Measurements from ENCODE around the gene TOR2A. TPM values are rescaled to one million over a fixed set of nuclear protein-coding genes. Genes with fewer than 3 reads are reported as not detected.

Gene TOR2A
- total RNA-seq, 1 experiment from 2014 or later, result 10.7 TPM

DNA sequence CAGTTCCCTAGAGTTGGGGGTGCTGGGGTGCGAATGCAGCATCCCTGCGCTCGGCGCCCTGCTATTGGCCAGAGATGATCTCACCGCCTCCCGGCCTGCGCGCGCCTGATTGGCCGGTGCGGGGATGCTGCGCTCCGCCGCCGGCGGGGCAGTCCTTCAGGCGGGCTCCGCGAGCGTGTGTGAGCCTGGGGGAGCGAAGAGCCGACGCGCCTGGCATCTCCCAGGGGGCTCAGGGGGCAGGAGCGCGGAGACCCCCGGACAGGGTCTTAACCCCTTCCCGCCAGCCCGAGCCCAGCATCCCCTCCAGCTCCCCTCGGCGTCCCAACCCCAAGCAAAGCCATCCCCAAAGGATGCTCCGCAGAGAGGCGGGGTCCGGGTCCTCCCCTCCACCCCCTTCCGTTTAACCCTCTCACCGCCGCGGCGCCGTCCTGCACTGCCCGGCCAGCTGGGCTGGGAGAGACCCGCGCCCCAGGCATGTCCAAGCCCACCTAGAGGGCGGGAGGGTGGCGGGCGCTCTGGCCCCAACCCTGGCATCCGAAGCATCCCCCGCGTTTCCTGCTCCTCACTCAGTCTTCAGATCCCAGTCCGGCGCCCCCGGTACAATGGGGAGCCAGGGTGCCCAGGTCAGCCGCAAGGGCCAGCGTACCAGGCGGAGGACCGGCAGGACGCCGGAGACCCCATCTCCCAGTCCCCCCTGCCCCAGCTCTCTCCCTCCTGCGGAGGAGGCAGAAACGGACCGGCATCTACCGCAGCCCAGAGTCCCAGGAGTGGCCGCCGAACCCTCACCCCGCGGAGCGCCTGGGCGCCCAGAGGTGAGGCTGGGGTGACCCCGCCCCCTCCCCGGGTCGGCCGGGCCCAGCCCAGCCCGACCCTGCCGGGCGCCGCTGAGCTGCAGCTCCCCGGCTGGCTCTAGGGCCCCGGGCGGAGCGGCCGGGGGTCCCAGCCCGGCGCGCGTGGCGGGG is 19.3 kb upstream of the TOR2A start:
- H3K4me1 ChIP-seq (ENCODE audit: low read length), result no peaks in the 10 kb centered on the region
- H3K36me3 ChIP-seq (ENCODE audit: insufficient read depth, low read length), result no peaks in the 10 kb centered on the region
- H3K27ac ChIP-seq (ENCODE audit: low read length), result no peak overlapping the region
- no peak overlapping the region for H2AFZ ChIP-seq (ENCODE audit: low read length)
- H3K9me2 ChIP-seq (replicated peaks; ENCODE audit: insufficient read depth, low read length), result no peaks in the 10 kb centered on the region
- no peak overlapping the region for H3K4me3 ChIP-seq (ENCODE audit: low read length)
- no peaks in the 10 kb centered on the region for H3K79me2 ChIP-seq (ENCODE audit: low read length)
- no peaks in the 10 kb centered on the region for H3K27me3 ChIP-seq (ENCODE audit: low read length)
- H4K20me1 ChIP-seq (ENCODE audit: insufficient read depth, low read depth, low read length), result no peaks in the 10 kb centered on the region
- no peak overlapping the region for H3K9ac ChIP-seq (ENCODE audit: low read length)
- no peak for DNase-seq
- no peaks in the 10 kb centered on the region for H3K9me3 ChIP-seq (ENCODE audit: low read length)
- no peak overlapping the region for H3K4me2 ChIP-seq (ENCODE audit: low read depth, low read length, poor library complexity, severe bottlenecking)

DNA sequence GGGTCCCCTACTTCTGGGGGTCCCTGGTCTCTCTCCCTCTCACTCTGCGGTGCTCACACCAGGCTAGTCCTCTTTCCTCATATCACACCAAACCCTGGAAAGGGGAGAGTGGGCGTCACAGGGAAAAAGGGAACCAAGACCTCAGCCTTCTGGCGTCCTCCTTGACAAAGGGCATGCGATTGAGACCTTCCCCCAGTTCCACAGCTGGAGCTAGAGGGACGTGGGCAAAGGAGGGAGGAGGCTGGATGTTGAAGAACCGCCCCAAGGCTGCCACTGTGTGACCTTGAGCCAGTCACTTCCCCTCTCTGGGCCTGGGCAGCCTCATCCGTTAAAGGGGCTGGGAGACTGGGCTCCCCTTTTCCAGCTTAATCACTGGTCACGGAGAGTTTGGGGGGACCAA is 18.5 kb upstream of the TOR2A start:
- no peaks in the 10 kb centered on the region for H4K20me1 ChIP-seq (ENCODE audit: insufficient read depth, low read depth, low read length)
- H2AFZ ChIP-seq (ENCODE audit: low read length), result no peak overlapping the region
- no peak overlapping the region for H3K4me2 ChIP-seq (ENCODE audit: low read depth, low read length, poor library complexity, severe bottlenecking)
- H3K4me1 ChIP-seq (ENCODE audit: low read length), result no peaks in the 10 kb centered on the region
- no peak for DNase-seq
- H3K4me3 ChIP-seq (ENCODE audit: low read length), result no peak overlapping the region
- no peaks in the 10 kb centered on the region for H3K9me3 ChIP-seq (ENCODE audit: low read length)
- H3K27me3 ChIP-seq (ENCODE audit: low read length), result no peaks in the 10 kb centered on the region
- H3K79me2 ChIP-seq (ENCODE audit: low read length), result no peaks in the 10 kb centered on the region
- H3K9me2 ChIP-seq (replicated peaks; ENCODE audit: insufficient read depth, low read length), result no peaks in the 10 kb centered on the region
- H3K9ac ChIP-seq (ENCODE audit: low read length), result no peak overlapping the region
- H3K27ac ChIP-seq (ENCODE audit: low read length), result no peak overlapping the region
- no peaks in the 10 kb centered on the region for H3K36me3 ChIP-seq (ENCODE audit: insufficient read depth, low read length)

DNA sequence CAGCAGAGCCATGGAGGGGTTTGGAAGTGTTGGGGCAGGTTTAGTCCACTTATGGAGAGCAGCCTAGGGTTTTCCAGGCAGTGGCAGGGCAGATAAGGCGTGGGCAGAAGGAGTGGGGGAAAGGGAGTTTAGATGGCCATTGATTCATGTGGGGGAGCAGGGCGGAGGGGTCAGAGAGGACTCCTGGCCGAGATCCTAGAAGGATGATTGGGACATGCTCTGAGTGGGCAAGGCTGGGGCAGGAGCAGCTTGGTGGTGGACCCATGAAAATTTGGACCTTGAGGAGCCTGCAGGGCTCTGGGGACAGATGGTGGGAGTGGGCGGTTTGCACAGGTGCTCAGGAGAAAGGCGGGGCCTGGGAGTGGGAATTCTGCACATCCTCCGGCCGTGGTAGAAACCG is 18.1 kb upstream of the TOR2A start:
- H4K20me1 ChIP-seq (ENCODE audit: insufficient read depth, low read depth, low read length), result no peaks in the 10 kb centered on the region
- H3K9me2 ChIP-seq (replicated peaks; ENCODE audit: insufficient read depth, low read length), result no peaks in the 10 kb centered on the region
- no peaks in the 10 kb centered on the region for H3K27me3 ChIP-seq (ENCODE audit: low read length)
- no peak overlapping the region for H2AFZ ChIP-seq (ENCODE audit: low read length)
- H3K79me2 ChIP-seq (ENCODE audit: low read length), result no peaks in the 10 kb centered on the region
- no peaks in the 10 kb centered on the region for H3K9me3 ChIP-seq (ENCODE audit: low read length)
- DNase-seq, result no peak
- no peak overlapping the region for H3K4me3 ChIP-seq (ENCODE audit: low read length)
- H3K4me1 ChIP-seq (ENCODE audit: low read length), result no peaks in the 10 kb centered on the region
- H3K9ac ChIP-seq (ENCODE audit: low read length), result no peak overlapping the region
- H3K36me3 ChIP-seq (ENCODE audit: insufficient read depth, low read length), result no peaks in the 10 kb centered on the region
- H3K4me2 ChIP-seq (ENCODE audit: low read depth, low read length, poor library complexity, severe bottlenecking), result no peak overlapping the region
- H3K27ac ChIP-seq (ENCODE audit: low read length), result no peak overlapping the region

DNA sequence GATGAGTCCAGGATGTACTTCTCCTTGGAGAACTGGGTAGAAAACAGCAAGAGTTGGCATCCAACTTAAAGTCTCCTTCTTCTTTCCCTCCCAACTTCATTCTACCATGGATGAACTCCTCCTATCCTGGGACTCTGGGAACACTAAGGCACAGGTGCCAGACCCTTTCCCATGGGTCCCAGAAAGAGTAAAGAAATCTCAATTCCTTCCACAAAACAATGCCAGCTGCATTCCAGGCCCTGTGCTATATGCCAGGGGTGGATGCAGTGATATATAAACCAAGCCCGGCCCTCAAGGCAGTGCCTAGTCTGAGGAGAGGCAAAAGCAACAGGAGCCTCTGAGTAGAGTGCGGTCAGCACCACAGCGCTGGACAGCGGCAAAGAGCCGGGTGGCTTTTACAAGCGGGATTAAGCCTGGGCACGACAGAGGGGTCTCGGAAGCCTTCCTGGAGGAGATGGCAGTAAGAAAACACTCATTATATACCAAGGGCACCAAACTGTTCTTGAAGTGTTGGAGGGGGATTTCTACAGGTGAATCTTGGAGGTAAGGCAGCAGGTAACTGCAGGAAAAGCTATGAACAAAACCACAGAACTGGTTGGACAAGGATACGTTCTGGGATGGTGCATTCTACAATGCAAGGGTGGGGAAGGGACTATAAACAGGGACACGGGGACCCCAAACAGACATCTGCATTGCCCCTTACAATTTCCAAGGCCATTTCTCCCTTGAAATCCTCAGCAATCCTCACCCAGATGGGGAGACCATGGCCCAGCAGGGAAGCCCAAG is 16.4 kb upstream of the TOR2A start:
- H3K36me3 ChIP-seq (ENCODE audit: insufficient read depth, low read length), result no peaks in the 10 kb centered on the region
- H3K27me3 ChIP-seq (ENCODE audit: low read length), result no peaks in the 10 kb centered on the region
- no peak overlapping the region for H3K4me3 ChIP-seq (ENCODE audit: low read length)
- H4K20me1 ChIP-seq (ENCODE audit: insufficient read depth, low read depth, low read length), result no peaks in the 10 kb centered on the region
- H3K9me3 ChIP-seq (ENCODE audit: low read length), result no peaks in the 10 kb centered on the region
- H3K4me2 ChIP-seq (ENCODE audit: low read depth, low read length, poor library complexity, severe bottlenecking), result no peak overlapping the region
- H3K27ac ChIP-seq (ENCODE audit: low read length), result no peak overlapping the region
- no peaks in the 10 kb centered on the region for H3K9me2 ChIP-seq (replicated peaks; ENCODE audit: insufficient read depth, low read length)
- no peak overlapping the region for H2AFZ ChIP-seq (ENCODE audit: low read length)
- no peak for DNase-seq
- H3K9ac ChIP-seq (ENCODE audit: low read length), result no peak overlapping the region
- no peaks in the 10 kb centered on the region for H3K4me1 ChIP-seq (ENCODE audit: low read length)
- H3K79me2 ChIP-seq (ENCODE audit: low read length), result no peaks in the 10 kb centered on the region

DNA sequence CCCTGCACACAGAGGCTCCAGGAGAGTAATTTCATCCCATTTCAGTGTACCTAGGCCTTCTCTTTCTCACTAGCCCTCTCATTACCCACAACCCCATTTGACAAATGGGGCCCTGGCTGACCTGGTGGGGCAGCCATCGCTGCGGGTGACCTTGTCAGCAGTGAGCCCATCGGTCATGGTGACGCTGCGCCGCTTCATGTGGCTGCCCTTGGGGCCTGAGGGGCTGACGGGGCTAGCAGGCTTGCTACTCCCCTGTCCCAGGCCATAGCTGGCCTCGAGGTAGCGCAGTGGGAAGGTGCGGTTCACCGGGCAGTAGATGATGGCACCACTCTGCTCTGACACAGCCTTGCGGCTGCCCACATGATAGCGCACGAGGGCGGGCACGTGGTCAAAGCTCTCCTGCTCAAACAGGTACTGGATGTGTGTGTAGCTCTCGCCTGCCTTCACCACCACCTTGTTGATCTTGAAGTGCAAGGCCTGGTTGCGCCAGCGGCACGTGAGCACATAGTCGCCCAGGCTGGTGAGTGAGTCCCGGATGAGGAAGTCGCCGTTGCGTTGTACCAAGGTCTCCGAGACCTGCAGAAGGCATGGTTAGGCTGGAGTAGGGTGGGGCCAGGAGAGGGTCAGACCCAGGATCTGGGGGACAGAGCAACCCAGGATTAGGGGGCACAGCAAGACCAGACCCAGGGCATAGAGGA is 14.1 kb upstream of the TOR2A start:
- no peak overlapping the region for H3K4me3 ChIP-seq (ENCODE audit: low read length)
- H2AFZ ChIP-seq (ENCODE audit: low read length), result no peak overlapping the region
- no peak overlapping the region for H3K9ac ChIP-seq (ENCODE audit: low read length)
- DNase-seq, result no peak
- no peaks in the 10 kb centered on the region for H4K20me1 ChIP-seq (ENCODE audit: insufficient read depth, low read depth, low read length)
- no peaks in the 10 kb centered on the region for H3K27me3 ChIP-seq (ENCODE audit: low read length)
- no peak overlapping the region for H3K27ac ChIP-seq (ENCODE audit: low read length)
- no peaks in the 10 kb centered on the region for H3K79me2 ChIP-seq (ENCODE audit: low read length)
- H3K4me1 ChIP-seq (ENCODE audit: low read length), result no peaks in the 10 kb centered on the region
- H3K9me2 ChIP-seq (replicated peaks; ENCODE audit: insufficient read depth, low read length), result no peaks in the 10 kb centered on the region
- no peak overlapping the region for H3K4me2 ChIP-seq (ENCODE audit: low read depth, low read length, poor library complexity, severe bottlenecking)
- H3K36me3 ChIP-seq (ENCODE audit: insufficient read depth, low read length), result no peaks in the 10 kb centered on the region
- no peaks in the 10 kb centered on the region for H3K9me3 ChIP-seq (ENCODE audit: low read length)

DNA sequence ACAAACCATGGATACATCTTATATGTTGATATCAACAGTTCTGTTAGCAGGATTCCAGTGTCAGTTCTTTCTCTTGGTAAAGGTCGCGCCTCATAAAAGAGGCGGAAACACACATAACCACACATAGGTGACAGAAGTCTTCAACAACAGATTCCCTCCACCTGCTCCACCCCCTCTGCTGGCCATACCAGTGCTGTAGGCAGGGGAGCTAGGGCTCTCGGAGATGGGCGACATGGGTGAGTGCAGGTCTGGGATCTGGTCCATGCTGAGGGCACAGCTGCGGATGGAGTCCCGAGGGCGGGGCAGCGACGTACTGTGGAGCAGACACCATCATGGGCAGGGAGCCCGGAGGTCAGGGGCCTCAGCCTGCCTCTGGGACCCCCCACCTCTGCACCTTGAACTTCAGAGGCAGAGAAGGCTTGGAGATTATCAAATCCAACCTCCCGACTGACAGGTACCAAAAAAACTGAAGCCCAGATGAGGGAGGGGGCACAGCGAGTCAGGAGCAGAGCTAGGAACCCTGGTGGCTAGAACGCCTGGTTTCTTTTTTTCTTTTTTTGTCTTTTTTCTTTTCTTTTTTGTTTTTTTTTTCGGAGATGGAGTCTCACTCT is 12.0 kb upstream of the TOR2A start:
- Histone ChIP-seq H2AFZ (ENCODE audit: low read length) (no peak overlapping the region), H3K9me3 (ENCODE audit: low read length) (no peaks in the 10 kb centered on the region), H3K36me3 (ENCODE audit: insufficient read depth, low read length) (no peaks in the 10 kb centered on the region), H4K20me1 (ENCODE audit: insufficient read depth, low read depth, low read length) (no peaks in the 10 kb centered on the region), H3K27ac (ENCODE audit: low read length) (no peak overlapping the region), H3K9me2 (replicated peaks; ENCODE audit: insufficient read depth, low read length) (no peaks in the 10 kb centered on the region), H3K79me2 (ENCODE audit: low read length) (no peaks in the 10 kb centered on the region), H3K4me1 (ENCODE audit: low read length) (no peaks in the 10 kb centered on the region), H3K4me3 (ENCODE audit: low read length) (no peak overlapping the region), H3K4me2 (ENCODE audit: low read depth, low read length, poor library complexity, severe bottlenecking) (no peak overlapping the region), H3K9ac (ENCODE audit: low read length) (no peak overlapping the region), H3K27me3 (ENCODE audit: low read length) (no peaks in the 10 kb centered on the region)
- DNase-seq, result no peak

DNA sequence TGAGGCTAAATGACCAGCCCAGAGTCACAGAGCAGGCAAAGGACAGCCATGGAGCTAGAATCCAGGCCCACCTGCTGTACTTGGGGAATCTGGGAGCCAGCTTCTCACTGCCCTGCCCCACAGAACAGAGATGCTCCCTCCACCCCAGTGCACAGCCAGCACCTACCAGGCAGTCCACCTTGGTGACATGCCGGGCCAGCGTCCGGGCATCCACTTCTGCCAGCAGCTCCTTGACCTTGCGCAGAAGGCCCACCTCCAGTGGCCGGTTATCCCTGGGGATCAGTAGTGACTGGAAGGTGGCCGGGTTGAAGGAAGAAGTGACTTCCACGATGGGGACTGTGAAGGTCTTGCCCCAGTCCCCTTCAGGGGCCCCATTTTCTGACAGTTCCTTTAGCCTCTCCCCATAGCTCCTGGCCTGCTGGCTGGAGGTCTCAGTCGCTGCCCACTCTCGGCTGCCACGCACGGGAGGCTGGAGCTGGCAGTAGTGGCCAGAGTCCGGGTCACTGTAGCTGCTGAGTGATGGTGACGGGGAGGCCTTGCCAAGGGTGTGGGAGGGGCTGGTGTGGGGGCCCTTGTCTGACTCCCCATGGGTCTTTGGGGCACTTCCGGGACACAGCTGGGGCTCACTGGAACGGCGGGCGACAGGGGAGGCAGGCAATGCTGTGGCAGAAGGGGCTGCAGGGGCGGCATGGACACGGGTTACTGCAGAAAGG is 9.5 kb upstream of the TOR2A start:
- Histone ChIP-seq H3K36me3 (ENCODE audit: insufficient read depth, low read length) (no peaks in the 10 kb centered on the region), H3K4me1 (ENCODE audit: low read length) (no peaks in the 10 kb centered on the region), H3K9ac (ENCODE audit: low read length) (no peak overlapping the region)

More for the DNA sequence above, 9.5 kb upstream of the TOR2A start:
- no peak for DNase-seq
- Histone ChIP-seq H4K20me1 (ENCODE audit: insufficient read depth, low read depth, low read length) (no peaks in the 10 kb centered on the region), H3K4me2 (ENCODE audit: low read depth, low read length, poor library complexity, severe bottlenecking) (no peak overlapping the region), H3K9me3 (ENCODE audit: low read length) (no peaks in the 10 kb centered on the region), H3K79me2 (ENCODE audit: low read length) (no peaks in the 10 kb centered on the region), H2AFZ (ENCODE audit: low read length) (no peak overlapping the region), H3K9me2 (replicated peaks; ENCODE audit: insufficient read depth, low read length) (no peaks in the 10 kb centered on the region), H3K27me3 (ENCODE audit: low read length) (no peaks in the 10 kb centered on the region), H3K4me3 (ENCODE audit: low read length) (no peak overlapping the region), H3K27ac (ENCODE audit: low read length) (no peak overlapping the region)
